ENCODE results near the gene DUSP15. TPM values are rescaled to one million over a fixed set of nuclear protein-coding genes. Genes with fewer than 3 reads are reported as not detected.
A peak's percentile ranks its signal among the peaks of the same experiment; 100 is the strongest.

DUSP15 gene
- total RNA-seq, 1 donor from 2014 or later = 13.2 TPM

GRCh38 chr20:31903627-31904386, 33.5 kb upstream of the DUSP15 start:
- H3K9me3 Mint-ChIP-seq (ENCODE audit: low read depth) = no peaks in the 10 kb centered on the region
- no peaks in the 10 kb centered on the region for H3K4me1 Mint-ChIP-seq (ENCODE audit: low read depth)
- H3K27me3 Mint-ChIP-seq = no peaks in the 10 kb centered on the region
- TF ChIP-seq, protein P1, sequence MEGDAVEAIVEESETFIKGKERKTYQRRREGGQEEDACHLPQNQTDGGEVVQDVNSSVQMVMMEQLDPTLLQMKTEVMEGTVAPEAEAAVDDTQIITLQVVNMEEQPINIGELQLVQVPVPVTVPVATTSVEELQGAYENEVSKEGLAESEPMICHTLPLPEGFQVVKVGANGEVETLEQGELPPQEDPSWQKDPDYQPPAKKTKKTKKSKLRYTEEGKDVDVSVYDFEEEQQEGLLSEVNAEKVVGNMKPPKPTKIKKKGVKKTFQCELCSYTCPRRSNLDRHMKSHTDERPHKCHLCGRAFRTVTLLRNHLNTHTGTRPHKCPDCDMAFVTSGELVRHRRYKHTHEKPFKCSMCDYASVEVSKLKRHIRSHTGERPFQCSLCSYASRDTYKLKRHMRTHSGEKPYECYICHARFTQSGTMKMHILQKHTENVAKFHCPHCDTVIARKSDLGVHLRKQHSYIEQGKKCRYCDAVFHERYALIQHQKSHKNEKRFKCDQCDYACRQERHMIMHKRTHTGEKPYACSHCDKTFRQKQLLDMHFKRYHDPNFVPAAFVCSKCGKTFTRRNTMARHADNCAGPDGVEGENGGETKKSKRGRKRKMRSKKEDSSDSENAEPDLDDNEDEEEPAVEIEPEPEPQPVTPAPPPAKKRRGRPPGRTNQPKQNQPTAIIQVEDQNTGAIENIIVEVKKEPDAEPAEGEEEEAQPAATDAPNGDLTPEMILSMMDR (IDR thresholded peaks at IDR 0.05; ENCODE audit: unreplicated experiment) = no peak
- H3K27ac Mint-ChIP-seq = no peak overlapping the region
- DNase-seq (ENCODE audit: low spot score, unreplicated experiment) = no peak
- no peak overlapping the region for H3K4me3 Mint-ChIP-seq (ENCODE audit: low read depth)
- H3K36me3 Mint-ChIP-seq (ENCODE audit: insufficient read depth) = no peaks in the 10 kb centered on the region

- peaks cover 6% of the 10 kb centered on the region for H3K4me1 Mint-ChIP-seq (ENCODE audit: low read depth)
- H3K9me3 Mint-ChIP-seq (ENCODE audit: low read depth) = no peaks in the 10 kb centered on the region
- TF ChIP-seq, protein P1 (IDR thresholded peaks at IDR 0.05; ENCODE audit: unreplicated experiment) = no peak
- no peaks in the 10 kb centered on the region for H3K36me3 Mint-ChIP-seq (ENCODE audit: insufficient read depth)
- no peak overlapping the region for H3K4me3 Mint-ChIP-seq (ENCODE audit: low read depth)
- no peak for DNase-seq (ENCODE audit: low spot score, unreplicated experiment)
- H3K27me3 Mint-ChIP-seq = no peaks in the 10 kb centered on the region
- H3K27ac Mint-ChIP-seq = no peak overlapping the region
Measured at GRCh38 chr20:31901615-31902014, 31.3 kb upstream of the DUSP15 start.

DNA sequence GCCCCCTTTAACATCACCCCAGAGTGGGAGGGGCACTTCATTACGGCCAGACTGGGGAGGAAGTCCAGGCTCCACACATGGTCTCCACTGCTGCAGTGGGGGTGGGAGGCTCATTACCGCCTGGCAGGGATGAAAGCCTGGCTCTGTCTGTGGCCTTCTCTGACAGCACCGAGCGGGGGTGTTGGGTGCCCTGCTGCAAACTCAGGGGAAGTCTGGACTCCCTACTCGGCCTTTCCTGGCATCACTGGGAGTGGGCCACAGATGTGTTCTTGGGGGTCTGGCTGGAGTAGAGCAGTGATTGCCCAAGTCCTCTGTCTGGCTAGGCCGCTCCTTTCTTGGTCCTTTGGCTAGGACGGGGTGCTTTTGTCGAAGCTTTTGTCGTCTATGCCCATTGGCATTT, 27.2 kb upstream of the DUSP15 start:
- Mint-ChIP-seq H3K9me3 (ENCODE audit: low read depth) (no peaks in the 10 kb centered on the region), H3K27me3 (no peaks in the 10 kb centered on the region), H3K4me1 (ENCODE audit: low read depth) (peaks cover 6% of the 10 kb centered on the region), H3K4me3 (ENCODE audit: low read depth) (no peak overlapping the region), H3K27ac (peak overlapping the region; percentile 33), H3K36me3 (ENCODE audit: insufficient read depth) (no peaks in the 10 kb centered on the region)
- DNase-seq (ENCODE audit: low spot score, unreplicated experiment) = no peak
- TF ChIP-seq, protein P1 (IDR thresholded peaks at IDR 0.05; ENCODE audit: unreplicated experiment) = no peak

DNA sequence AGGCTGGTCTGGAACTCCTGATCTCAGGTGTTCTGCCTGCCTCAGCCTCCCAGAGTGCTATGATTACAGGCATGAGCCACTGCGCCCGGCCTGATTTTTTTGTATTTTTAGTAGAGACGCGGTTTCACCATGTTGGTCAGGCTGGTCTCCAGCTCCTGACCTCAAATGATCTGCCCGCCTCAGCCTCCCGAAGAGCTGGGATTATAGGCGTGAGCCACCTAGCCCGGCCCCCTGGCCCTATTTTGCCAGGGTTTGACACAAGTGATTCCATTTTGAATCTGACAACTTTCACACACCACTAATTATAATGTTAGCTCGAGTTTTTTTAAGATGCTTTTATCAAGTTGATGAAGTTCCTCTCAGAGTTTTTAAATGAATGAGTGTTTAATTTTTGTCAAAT, 25.7 kb upstream of the DUSP15 start:
- Mint-ChIP-seq H3K27me3 (no peaks in the 10 kb centered on the region), H3K36me3 (ENCODE audit: insufficient read depth) (no peaks in the 10 kb centered on the region), H3K9me3 (ENCODE audit: low read depth) (no peaks in the 10 kb centered on the region), H3K27ac (no peak overlapping the region), H3K4me3 (ENCODE audit: low read depth) (no peak overlapping the region), H3K4me1 (ENCODE audit: low read depth) (peaks cover 6% of the 10 kb centered on the region)
- TF ChIP-seq, protein P1 (IDR thresholded peaks at IDR 0.05; ENCODE audit: unreplicated experiment) = no peak
- DNase-seq (ENCODE audit: low spot score, unreplicated experiment) = no peak

DNA sequence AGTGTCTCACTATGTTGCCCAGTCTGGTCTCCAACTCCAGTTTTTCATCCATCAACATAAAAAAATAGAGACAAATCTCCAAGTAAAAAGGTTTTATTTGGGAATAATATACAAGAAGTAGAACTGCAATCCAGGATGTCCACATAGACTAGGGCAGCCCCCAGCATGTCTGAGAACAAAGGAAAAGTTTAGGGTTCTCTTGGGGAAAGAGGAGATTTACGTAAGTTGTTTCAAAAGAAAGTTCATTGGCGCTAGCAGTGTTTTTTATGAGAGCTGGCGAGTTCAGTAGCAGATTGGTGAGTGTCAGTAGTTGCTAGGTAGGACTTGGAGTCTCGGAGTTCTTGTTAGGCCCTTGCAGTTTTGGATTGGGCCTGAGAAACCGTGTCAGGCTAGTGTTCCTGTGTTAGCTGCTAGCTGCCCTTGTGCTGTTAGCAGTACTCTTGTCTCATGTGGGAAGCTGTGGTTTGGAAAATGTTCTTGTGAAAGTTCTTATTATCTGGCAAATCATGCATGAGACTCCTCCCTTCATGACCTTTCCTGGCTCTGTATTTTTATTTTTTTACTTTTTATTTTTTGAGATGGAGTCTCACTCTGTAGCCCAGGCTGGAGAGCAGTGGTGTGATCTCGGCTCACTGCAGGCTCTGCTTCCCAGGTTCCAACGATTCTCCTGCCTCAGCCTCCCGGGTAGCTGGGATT, 24.8 kb upstream of the DUSP15 start:
- DNase-seq (ENCODE audit: low spot score, unreplicated experiment) = no peak

More for the DNA sequence above, 24.8 kb upstream of the DUSP15 start:
- Mint-ChIP-seq H3K27me3 (peaks cover 3% of the 10 kb centered on the region), H3K4me1 (ENCODE audit: low read depth) (peaks cover 6% of the 10 kb centered on the region), H3K9me3 (ENCODE audit: low read depth) (no peaks in the 10 kb centered on the region), H3K36me3 (ENCODE audit: insufficient read depth) (no peaks in the 10 kb centered on the region), H3K27ac (no peak overlapping the region), H3K4me3 (ENCODE audit: low read depth) (no peak overlapping the region)
- TF ChIP-seq, protein P1 (IDR thresholded peaks at IDR 0.05; ENCODE audit: unreplicated experiment) = no peak

All from progenitor cell of endocrine pancreas (in vitro differentiated cells).